Measurements from ENCODE around the gene NID1. TPM values are rescaled to one million over a fixed set of nuclear protein-coding genes. Genes with fewer than 3 reads are reported as not detected.

Gene NID1
- total and polyA plus RNA-seq, 9 of the 15 experiments (the other 6 are each of a cell fraction or from before 2014, with no cell fraction given) = 0.22 TPM; not detected in 8

DNA sequence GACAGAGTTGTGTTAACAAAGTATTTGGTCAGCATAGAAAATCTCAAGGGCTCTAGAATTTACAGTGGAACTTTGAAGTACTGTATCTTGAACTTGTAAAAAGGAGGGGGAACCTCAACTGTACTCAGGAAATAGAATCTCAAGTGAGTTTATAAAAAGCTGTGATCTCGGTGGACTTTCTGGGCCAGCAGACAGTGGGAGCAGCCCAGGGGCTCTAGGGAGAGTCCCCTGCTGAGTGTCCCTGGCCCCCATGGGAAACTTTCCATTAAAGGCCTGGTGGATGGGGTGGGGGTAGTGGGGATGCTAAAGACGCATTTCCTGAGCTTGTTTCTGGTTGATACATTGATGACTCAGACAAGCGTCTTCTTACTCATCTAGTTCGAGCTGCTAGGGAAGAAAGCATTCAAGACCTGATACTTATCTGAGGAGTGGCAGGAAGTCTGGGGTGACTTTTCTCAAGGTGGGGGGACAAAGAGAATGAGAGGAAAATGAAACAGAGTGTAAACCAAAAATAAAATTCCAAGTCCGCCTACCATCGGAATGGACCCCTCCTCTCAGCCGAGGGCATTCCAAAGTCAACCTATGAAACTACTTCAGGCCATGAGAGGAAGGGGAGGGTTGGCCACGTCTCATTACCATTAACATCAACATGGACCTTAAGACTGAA, 65.5 kb downstream of the NID1 start (continued):
- TF ChIP-seq, protein P1, sequence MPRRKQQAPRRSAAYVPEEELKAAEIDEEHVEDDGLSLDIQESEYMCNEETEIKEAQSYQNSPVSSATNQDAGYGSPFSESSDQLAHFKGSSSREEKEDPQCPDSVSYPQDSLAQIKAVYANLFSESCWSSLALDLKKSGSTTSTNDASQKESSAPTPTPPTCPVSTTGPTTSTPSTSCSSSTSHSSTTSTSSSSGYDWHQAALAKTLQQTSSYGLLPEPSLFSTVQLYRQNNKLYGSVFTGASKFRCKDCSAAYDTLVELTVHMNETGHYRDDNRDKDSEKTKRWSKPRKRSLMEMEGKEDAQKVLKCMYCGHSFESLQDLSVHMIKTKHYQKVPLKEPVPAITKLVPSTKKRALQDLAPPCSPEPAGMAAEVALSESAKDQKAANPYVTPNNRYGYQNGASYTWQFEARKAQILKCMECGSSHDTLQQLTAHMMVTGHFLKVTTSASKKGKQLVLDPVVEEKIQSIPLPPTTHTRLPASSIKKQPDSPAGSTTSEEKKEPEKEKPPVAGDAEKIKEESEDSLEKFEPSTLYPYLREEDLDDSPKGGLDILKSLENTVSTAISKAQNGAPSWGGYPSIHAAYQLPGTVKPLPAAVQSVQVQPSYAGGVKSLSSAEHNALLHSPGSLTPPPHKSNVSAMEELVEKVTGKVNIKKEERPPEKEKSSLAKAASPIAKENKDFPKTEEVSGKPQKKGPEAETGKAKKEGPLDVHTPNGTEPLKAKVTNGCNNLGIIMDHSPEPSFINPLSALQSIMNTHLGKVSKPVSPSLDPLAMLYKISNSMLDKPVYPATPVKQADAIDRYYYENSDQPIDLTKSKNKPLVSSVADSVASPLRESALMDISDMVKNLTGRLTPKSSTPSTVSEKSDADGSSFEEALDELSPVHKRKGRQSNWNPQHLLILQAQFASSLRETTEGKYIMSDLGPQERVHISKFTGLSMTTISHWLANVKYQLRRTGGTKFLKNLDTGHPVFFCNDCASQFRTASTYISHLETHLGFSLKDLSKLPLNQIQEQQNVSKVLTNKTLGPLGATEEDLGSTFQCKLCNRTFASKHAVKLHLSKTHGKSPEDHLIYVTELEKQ (CRISPR knock-in tag; IDR thresholded peaks at IDR 0.05) = no peak
- TF ChIP-seq ETV1 (tag; conservative IDR thresholded peaks at IDR 0.05; ENCODE audit: low read depth) (no peak; the same call in 1 of the 2 replicates), KDM4B (IDR thresholded peaks at IDR 0.05; ENCODE audit: borderline replicate concordance in 2 of 2, low read depth in 1 of 2) (no peak), NFIC (IDR thresholded peaks at IDR 0.05) (no peak), MAFF (IDR thresholded peaks at IDR 0.05; ENCODE audit: low read length) (no peak), FOXJ3 (CRISPR knock-in tag; IDR thresholded peaks at IDR 0.05) (no peak), PHTF2 (CRISPR knock-in tag; IDR thresholded peaks at IDR 0.05) (no peak), MAZ (CRISPR knock-in tag; conservative IDR thresholded peaks at IDR 0.05 in 1 of 2, IDR thresholded peaks at IDR 0.05 in 1 of 2) (0 out of 4 replicates have a peak, but pooled peaks of 1 of the 2 experiments have one; percentile 34), HDAC6 (IDR thresholded peaks at IDR 0.05; ENCODE audit: low read depth, low read length) (no peak), PHF21A (IDR thresholded peaks at IDR 0.05; ENCODE audit: borderline replicate concordance, low read depth) (no peak), ARID2 (IDR thresholded peaks at IDR 0.05) (no peak), POU5F1 (IDR thresholded peaks at IDR 0.05; ENCODE audit: borderline replicate concordance, low read depth, low read length, partially characterized antibody) (no peak)
- TF ChIP-seq, protein P2, sequence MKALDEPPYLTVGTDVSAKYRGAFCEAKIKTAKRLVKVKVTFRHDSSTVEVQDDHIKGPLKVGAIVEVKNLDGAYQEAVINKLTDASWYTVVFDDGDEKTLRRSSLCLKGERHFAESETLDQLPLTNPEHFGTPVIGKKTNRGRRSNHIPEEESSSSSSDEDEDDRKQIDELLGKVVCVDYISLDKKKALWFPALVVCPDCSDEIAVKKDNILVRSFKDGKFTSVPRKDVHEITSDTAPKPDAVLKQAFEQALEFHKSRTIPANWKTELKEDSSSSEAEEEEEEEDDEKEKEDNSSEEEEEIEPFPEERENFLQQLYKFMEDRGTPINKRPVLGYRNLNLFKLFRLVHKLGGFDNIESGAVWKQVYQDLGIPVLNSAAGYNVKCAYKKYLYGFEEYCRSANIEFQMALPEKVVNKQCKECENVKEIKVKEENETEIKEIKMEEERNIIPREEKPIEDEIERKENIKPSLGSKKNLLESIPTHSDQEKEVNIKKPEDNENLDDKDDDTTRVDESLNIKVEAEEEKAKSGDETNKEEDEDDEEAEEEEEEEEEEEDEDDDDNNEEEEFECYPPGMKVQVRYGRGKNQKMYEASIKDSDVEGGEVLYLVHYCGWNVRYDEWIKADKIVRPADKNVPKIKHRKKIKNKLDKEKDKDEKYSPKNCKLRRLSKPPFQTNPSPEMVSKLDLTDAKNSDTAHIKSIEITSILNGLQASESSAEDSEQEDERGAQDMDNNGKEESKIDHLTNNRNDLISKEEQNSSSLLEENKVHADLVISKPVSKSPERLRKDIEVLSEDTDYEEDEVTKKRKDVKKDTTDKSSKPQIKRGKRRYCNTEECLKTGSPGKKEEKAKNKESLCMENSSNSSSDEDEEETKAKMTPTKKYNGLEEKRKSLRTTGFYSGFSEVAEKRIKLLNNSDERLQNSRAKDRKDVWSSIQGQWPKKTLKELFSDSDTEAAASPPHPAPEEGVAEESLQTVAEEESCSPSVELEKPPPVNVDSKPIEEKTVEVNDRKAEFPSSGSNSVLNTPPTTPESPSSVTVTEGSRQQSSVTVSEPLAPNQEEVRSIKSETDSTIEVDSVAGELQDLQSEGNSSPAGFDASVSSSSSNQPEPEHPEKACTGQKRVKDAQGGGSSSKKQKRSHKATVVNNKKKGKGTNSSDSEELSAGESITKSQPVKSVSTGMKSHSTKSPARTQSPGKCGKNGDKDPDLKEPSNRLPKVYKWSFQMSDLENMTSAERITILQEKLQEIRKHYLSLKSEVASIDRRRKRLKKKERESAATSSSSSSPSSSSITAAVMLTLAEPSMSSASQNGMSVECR (CRISPR knock-in tag; IDR thresholded peaks at IDR 0.05) = no peak
- TF ChIP-seq, protein P3, sequence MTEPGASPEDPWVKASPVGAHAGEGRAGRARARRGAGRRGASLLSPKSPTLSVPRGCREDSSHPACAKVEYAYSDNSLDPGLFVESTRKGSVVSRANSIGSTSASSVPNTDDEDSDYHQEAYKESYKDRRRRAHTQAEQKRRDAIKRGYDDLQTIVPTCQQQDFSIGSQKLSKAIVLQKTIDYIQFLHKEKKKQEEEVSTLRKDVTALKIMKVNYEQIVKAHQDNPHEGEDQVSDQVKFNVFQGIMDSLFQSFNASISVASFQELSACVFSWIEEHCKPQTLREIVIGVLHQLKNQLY (CRISPR knock-in tag; conservative IDR thresholded peaks at IDR 0.05) = no peak

All from K562 (cell line).